NAMALWA (cell line): ENCODE data around the gene KCNK1.

ENCODE experiments used
- DNase-seq: peaks from one replicate; pipeline ENCODE4 v3.0.0-alpha.2; 2015; ENCODE audit warnings: low spot score

Gene KCNK1

GRCh38 chr1:233636503-233636877 is 22.6 kb downstream of the KCNK1 start:
- DNase-seq, result no peak

GRCh38 chr1:233638513-233638912 is 24.6 kb downstream of the KCNK1 start:
- DNase-seq, result no peak

DNA sequence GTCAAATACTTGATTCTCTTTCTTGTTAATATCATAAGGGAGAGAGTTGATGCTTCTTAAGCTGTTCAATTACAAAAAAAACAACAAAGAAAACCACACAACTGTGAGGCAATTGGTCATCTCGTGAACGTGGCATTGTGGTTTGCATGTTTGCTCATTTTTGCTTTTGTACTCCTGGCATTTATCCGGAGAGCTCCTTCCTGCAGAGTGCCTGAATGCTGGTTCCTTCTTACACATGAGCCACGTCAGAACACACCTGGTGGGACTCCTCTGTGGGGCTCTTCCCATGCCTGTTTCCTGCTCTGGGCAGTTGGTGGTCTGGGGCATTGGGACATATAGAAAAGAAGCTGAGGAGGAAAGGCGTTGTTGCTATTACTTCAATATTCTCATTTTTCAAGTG is 25.7 kb downstream of the KCNK1 start:
- DNase-seq, result no peak

DNA sequence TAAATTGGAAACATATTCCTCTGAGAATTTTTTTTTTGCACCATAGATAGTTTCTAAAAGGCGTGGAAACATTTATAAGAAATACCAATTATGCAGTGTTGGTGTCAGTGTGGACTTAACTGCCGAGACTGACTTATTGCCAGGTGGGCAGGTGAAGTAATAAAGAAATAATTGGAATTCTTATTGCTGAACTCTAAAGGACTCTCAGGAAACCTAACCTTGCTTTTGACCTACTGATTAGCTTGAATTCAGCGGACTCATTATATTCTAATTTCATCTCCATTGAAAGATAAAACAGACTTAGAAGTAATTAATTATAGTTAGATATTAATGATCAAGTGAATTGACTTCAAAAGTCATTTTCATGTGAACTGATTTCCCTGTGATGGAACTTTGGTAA is 26.3 kb downstream of the KCNK1 start:
- DNase-seq, result no peak

GRCh38 chr1:233641029-233641428 is 27.1 kb downstream of the KCNK1 start:
- DNase-seq, result no peak

- DNase-seq, result no peak
These were observed 33.2 kb downstream of the KCNK1 start for GRCh38 chr1:233647073-233647472.

DNA sequence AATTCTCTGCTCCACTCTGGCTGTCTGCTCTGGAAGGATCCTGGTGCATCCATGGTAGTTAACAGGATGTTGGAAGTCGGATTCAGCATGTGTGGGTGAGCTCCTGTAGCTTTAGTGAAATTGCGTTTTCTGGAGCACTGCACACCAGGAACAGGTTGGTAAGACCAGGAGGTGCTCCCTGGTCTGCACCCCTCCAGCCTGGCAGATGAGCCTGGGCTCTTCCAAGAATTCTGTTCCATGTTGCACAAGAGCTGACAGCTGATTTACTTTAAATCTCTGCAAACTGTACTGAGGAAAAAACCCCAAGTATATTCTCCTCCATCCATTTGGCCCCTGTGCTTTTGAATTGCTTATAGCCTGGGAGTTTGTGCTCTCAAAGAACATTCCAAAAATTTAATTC is 33.7 kb downstream of the KCNK1 start:
- DNase-seq, result no peak

- DNase-seq, result no peak
These were observed 37.2 kb downstream of the KCNK1 start for GRCh38 chr1:233651061-233651460.

DNA sequence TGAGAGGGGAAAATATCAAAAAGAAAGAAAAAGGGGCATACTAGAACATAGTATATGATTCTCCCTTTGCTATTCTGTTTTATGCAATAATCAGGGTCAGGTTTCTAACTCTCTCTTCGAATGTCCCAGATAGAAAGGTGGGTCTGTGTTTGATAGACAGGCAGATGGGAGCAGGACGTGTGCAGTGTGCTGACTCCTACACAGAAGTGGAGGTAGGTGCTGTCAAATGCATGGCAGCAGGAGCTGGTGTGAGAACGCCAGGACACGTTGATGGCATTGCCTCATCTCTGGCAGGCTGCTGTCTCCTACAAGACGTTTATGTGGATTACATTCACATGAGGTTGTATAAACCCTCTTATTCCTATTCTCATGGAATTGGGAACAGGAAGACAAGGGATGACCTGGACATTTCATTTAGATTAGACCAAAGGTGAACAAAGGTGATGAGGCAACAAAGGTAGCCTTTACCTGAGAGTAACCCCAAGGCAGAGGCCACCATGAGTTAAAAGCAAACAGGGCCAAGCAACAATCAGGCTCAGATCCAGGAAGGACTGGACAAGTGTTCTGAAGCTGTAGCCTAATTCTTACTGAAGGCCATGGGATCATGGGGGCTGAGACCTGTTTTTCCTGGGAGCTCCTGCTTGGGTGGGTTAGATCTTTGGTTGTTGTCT is 37.8 kb downstream of the KCNK1 start:
- DNase-seq, result no peak

- no peak for DNase-seq
These were observed 38.6 kb downstream of the KCNK1 start for GRCh38 chr1:233652526-233652925.

- DNase-seq, result no peak
These were observed 40.9 kb downstream of the KCNK1 start for GRCh38 chr1:233654658-233655280.

- DNase-seq, result no peak
These were observed 41.4 kb downstream of the KCNK1 start for GRCh38 chr1:233655301-233655740.

DNA sequence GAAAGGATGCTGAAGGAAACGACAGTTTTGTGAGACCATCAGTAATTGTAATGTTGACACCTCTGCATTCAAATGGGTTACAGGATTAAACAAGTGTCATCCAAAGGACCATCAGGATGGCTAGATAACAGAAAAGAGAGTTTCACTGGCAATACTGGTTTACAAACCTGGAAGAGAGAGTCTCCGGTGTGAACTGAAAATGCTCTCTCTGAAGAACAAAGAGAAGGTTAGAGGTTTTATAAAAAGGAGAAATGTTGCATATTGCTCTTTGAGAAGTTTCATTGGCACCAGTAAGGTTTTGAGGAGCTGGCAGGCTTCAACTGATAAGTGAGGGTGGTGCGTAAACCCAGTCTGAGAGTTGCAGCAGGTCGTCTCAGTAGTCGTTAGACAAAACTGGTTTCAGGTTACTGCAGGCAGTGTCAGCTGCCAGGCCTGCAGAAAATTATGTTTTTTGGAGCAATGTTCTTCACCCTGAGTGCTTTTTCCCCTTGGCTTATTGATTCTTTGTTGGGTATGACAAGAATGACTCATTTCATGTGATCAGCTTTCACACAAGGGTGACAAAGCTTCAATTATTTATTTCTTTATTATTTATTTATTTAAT is 42.2 kb downstream of the KCNK1 start:
- DNase-seq, result no peak

GRCh38 chr1:233656687-233657086 is 42.8 kb downstream of the KCNK1 start:
- DNase-seq, result no peak

- DNase-seq, result no peak
These were observed 43.6 kb downstream of the KCNK1 start for GRCh38 chr1:233657466-233657865.

DNA sequence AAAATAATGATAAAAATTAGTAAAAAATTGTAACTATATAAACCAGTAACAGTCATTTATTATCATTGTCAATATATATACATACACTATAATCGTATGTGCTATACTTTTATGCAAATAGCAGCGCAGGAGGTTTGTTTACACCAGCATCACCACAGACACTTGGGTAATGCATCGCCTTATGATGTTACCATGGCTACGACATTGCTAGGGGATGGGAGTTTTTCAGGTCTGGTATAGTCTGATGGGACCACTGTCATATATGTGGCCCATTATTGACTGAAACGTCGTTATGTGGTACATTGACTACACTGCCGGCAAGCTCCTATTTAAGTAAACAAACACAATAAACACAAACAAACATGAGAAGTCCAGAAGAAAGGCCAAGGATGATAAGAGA is 45.6 kb downstream of the KCNK1 start:
- DNase-seq, result no peak

DNA sequence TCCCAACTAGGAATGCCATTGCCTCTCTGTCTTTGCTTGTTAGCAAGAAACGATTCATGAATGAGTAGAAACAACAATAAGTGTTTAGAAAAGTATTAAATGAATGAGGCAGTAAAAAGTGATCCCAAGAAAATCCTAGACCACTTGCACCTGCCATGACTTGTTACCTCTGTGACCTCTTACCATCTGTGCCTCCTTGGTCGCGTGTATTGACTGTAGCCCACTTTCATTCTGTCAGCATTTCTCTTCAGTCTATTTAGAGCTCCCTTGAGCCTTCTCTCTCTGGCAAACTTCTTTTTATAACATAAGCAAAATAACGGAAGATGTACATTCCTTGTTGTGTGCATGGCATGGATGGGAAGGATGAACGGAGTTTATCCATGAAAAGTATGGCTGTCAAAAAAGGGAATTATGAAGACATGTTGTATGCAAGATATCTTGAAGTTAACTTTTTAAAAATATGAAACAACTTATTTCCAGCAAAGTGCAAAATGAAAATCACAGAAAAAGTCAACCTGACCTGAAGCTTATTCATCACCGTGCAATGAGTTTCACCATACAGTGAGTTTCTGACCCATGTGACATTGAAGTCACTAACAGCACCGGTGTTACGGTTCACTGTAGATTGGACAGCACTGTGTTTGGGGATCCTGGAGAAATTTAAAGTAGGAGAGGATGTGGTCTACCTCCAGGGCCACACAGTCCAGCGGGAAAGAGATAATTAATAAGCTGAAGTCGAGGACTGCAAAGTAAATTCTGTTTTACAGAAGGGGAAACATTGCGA is 47.7 kb downstream of the KCNK1 start:
- DNase-seq, result no peak

- DNase-seq, result no peak
These were observed 48.8 kb downstream of the KCNK1 start for GRCh38 chr1:233662575-233663304.

- no peak for DNase-seq
These were observed 50.3 kb downstream of the KCNK1 start for GRCh38 chr1:233664253-233664652.

GRCh38 chr1:233664804-233665574 is 51.1 kb downstream of the KCNK1 start:
- DNase-seq, result no peak

DNA sequence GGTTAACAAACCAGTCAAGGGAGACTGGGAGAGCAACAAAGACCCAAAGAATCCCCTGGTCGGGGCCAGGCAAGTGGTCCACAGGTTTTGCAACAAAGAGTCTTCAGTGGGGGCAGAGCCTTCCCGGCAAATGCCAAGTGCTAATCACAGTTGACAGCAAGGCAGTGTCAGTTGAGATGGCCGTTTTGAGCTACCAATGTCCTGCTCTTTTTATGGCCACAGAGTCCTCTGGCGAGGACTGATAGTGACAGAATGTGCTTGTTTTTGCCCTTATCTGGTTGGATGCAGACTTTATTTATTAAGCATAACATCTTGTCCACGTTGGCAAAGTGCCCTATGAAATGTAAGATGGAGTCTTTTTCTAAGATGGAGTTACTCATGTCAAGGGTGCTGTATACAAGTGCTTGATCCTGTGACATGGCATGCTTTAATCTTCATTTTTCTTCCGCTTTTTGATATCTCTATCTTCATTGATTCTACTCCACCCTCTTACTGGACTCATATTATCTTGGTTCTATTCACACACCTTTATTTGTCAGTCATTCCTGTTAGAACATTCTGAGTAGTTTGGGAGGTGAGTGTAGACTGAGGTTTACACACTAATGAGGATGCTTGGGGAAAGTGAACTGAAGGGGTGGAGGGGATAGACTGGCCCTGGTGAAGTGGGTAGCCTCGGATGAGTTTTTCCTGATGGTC is 51.8 kb downstream of the KCNK1 start:
- no peak for DNase-seq
